ENCODE data around the gene MYO7A. TPM values are rescaled to one million over a fixed set of nuclear protein-coding genes. Genes with fewer than 3 reads are reported as not detected.

Gene MYO7A
- total RNA-seq, 1 experiment from 2014 or later: not detected

DNA sequence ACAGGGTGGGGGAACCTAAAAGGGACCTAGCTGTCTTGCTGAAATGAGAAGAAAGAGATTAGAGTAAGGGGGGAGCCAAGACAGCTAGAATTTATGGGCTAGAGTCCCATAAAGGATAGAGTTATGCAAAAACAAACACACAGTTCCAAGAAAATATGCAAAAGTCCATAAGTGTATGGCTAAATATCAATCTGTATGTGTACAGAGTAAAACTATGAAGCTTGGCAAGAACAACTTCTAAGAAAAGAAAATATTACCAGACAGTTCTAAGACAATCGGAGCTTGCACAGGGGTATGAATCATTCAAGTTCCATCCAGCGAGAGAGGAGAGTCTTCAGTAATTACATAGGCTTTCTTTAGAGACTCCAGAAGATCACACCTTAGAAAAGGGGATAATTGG is 131.6 kb downstream of the MYO7A start:
- DNase-seq (ENCODE audit: low read depth): no peak
- in situ Hi-C loops (cut with HindIII; ENCODE audit: low pct_unique_long_range_greater_than_20kb, low sequenced_read_pairs): no loop called here

GRCh38 chr11:77262803-77263202 is 134.8 kb downstream of the MYO7A start:
- in situ Hi-C loops (cut with HindIII; ENCODE audit: low pct_unique_long_range_greater_than_20kb, low sequenced_read_pairs): no loop called here

More at GRCh38 chr11:77262803-77263202, 134.8 kb downstream of the MYO7A start:
- no peak for DNase-seq (ENCODE audit: low read depth)

Other genes with a start within 250 kb of the MYO7A start
- gene B3GNT6, start 93.8 kb upstream of the MYO7A start, total RNA-seq (2014; rRNA removed; shearing (Covaris generic); ENCODE audit: low replicate concordance): not detected in 2 replicates
- 0.68 and 5.3 TPM in 2 replicates for gene CAPN5, start 61.3 kb upstream of the MYO7A start, total RNA-seq (2014; rRNA removed; shearing (Covaris generic); ENCODE audit: low replicate concordance)
- gene OMP, start 25.4 kb upstream of the MYO7A start, total RNA-seq (2014; rRNA removed; shearing (Covaris generic); ENCODE audit: low replicate concordance): not detected in 2 replicates
- gene GDPD4, start 173.4 kb downstream of the MYO7A start, total RNA-seq (2014; rRNA removed; shearing (Covaris generic); ENCODE audit: low replicate concordance): not detected in 2 replicates

All from Caki2 (cell line).